ENCODE measurements around the gene ROBO1.

The ROBO1 gene

DNA sequence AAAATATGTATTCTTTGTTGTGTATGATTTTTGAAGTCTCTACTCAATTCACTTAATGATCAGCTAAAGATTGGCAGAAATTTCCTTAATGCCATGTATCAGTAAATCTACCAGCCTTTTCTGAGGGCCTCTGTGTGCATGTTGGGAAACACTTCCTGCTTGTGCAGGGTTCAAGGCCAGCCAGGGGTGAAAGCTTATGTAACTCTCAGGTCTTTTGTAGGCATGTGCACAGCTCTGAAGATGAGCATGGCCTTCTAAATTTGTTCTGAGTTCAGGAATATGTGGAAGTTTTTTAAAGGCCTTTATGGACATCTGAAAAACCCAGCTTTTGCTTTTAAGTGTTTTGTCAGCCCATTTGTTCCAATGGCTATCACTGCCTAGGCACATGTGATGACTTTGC, 82.7 kb downstream of the ROBO1 start:
- H3K9ac ChIP-seq (ENCODE audit: low read length), result no peak overlapping the region

DNA sequence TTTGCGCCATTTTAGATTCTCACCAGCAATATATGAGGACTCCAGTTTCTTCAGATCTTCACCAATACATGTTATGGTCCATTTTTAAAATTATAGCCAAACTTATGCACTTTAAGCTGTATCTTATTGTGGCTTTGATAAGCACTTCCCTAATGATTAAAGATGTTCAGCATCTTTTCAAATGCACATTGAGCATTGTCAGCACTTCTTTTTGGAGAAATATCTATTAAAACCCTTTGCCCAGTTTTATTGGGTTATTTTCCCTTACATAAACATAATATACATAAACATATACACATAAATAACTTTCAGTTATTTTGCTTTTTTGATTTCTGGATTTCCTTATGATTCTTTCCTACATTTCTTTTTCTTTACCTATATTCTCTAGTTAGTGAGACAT, 83.8 kb downstream of the ROBO1 start:
- Histone ChIP-seq H3K36me3 (ENCODE audit: low read length) (no peaks in the 10 kb centered on the region), H3K9me3 (ENCODE audit: insufficient read depth, low read length) (0 out of 2 replicates have a peak, but pooled peaks cover 5% of the 10 kb centered on the region), H3K4me3 (ENCODE audit: insufficient read depth, low read length, poor library complexity, severe bottlenecking) (no peak overlapping the region), H3K79me2 (ENCODE audit: insufficient read depth, low read length) (no peaks in the 10 kb centered on the region), H4K20me1 (ENCODE audit: low read depth, low read length) (no peaks in the 10 kb centered on the region), H3K4me2 (ENCODE audit: low read depth, low read length, poor library complexity, severe bottlenecking) (no peak overlapping the region), H3K27ac (ENCODE audit: low read depth, low read length) (no peak overlapping the region), H3F3A (ENCODE audit: insufficient read depth) (no peaks in the 10 kb centered on the region), H3K27me3 (ENCODE audit: low read length) (no peaks in the 10 kb centered on the region), H2AFZ (ENCODE audit: low read depth, low read length, severe bottlenecking) (no peak overlapping the region), H3K9ac (ENCODE audit: low read length) (no peak overlapping the region), H3K9me2 (replicated peaks; ENCODE audit: insufficient read depth, low read length) (0 out of 2 replicates have a peak, but pooled peaks cover 3% of the 10 kb centered on the region)
- TF ChIP-seq, protein P1, sequence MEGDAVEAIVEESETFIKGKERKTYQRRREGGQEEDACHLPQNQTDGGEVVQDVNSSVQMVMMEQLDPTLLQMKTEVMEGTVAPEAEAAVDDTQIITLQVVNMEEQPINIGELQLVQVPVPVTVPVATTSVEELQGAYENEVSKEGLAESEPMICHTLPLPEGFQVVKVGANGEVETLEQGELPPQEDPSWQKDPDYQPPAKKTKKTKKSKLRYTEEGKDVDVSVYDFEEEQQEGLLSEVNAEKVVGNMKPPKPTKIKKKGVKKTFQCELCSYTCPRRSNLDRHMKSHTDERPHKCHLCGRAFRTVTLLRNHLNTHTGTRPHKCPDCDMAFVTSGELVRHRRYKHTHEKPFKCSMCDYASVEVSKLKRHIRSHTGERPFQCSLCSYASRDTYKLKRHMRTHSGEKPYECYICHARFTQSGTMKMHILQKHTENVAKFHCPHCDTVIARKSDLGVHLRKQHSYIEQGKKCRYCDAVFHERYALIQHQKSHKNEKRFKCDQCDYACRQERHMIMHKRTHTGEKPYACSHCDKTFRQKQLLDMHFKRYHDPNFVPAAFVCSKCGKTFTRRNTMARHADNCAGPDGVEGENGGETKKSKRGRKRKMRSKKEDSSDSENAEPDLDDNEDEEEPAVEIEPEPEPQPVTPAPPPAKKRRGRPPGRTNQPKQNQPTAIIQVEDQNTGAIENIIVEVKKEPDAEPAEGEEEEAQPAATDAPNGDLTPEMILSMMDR (IDR thresholded peaks at IDR 0.05; ENCODE audit: insufficient read depth, low read length, poor library complexity, severe bottlenecking), result no peak
- no peak for TF ChIP-seq EZH2phosphoT487 (conservative IDR thresholded peaks at IDR 0.05; ENCODE audit: low read length)

More for the DNA sequence above, 82.7 kb downstream of the ROBO1 start:
- no peak overlapping the region for H3K4me3 ChIP-seq (ENCODE audit: insufficient read depth, low read length, poor library complexity, severe bottlenecking)
- no peak overlapping the region for H3K4me2 ChIP-seq (ENCODE audit: low read depth, low read length, poor library complexity, severe bottlenecking)
- no peaks in the 10 kb centered on the region for H4K20me1 ChIP-seq (ENCODE audit: low read depth, low read length)
- no peaks in the 10 kb centered on the region for H3K79me2 ChIP-seq (ENCODE audit: insufficient read depth, low read length)
- 0 out of 2 replicates have a peak, but pooled peaks cover 3% of the 10 kb centered on the region for H3K9me2 ChIP-seq (replicated peaks; ENCODE audit: insufficient read depth, low read length)
- H3K27ac ChIP-seq (ENCODE audit: low read depth, low read length), result no peak overlapping the region
- no peaks in the 10 kb centered on the region for H3K27me3 ChIP-seq (ENCODE audit: low read length)
- 0 out of 2 replicates have a peak, but pooled peaks cover 5% of the 10 kb centered on the region for H3K9me3 ChIP-seq (ENCODE audit: insufficient read depth, low read length)
- H3F3A ChIP-seq (ENCODE audit: insufficient read depth), result no peaks in the 10 kb centered on the region
- H3K36me3 ChIP-seq (ENCODE audit: low read length), result no peaks in the 10 kb centered on the region
- H2AFZ ChIP-seq (ENCODE audit: low read depth, low read length, severe bottlenecking), result no peak overlapping the region
- TF ChIP-seq, protein P1 (IDR thresholded peaks at IDR 0.05; ENCODE audit: insufficient read depth, low read length, poor library complexity, severe bottlenecking), result no peak
- TF ChIP-seq EZH2phosphoT487 (conservative IDR thresholded peaks at IDR 0.05; ENCODE audit: low read length), result no peak

DNA sequence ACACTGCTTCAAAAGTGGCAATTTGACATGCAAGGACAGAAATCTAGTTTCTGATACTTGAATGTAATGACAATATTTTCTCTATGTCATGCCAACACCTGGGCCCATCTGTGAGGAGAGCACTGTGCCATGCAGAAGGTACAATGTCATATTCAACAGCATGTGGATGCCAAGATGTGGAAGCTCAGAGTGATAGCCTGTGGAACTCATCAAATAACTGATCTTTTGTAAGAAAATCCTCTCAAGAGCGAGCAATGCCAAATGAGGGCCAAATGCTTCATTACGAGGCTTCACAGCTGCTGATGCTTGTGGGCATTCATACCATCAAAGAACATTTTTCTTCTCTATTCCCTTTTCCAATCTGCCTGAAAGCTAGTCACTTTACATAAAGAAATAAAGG, 95.1 kb downstream of the ROBO1 start:
- no peaks in the 10 kb centered on the region for H3K36me3 ChIP-seq (ENCODE audit: low read length)
- H3K79me2 ChIP-seq (ENCODE audit: insufficient read depth, low read length), result no peaks in the 10 kb centered on the region
- no peaks in the 10 kb centered on the region for H3K27me3 ChIP-seq (ENCODE audit: low read length)
- no peaks in the 10 kb centered on the region for H4K20me1 ChIP-seq (ENCODE audit: low read depth, low read length)
- H3K27ac ChIP-seq (ENCODE audit: low read depth, low read length), result no peak overlapping the region
- H2AFZ ChIP-seq (ENCODE audit: low read depth, low read length, severe bottlenecking), result no peak overlapping the region
- TF ChIP-seq EZH2phosphoT487 (conservative IDR thresholded peaks at IDR 0.05; ENCODE audit: low read length), result no peak
- TF ChIP-seq, protein P1 (IDR thresholded peaks at IDR 0.05; ENCODE audit: insufficient read depth, low read length, poor library complexity, severe bottlenecking), result no peak
- H3K4me3 ChIP-seq (ENCODE audit: insufficient read depth, low read length, poor library complexity, severe bottlenecking), result no peak overlapping the region
- H3K9me2 ChIP-seq (replicated peaks; ENCODE audit: insufficient read depth, low read length), result no peaks in the 10 kb centered on the region
- H3F3A ChIP-seq (ENCODE audit: insufficient read depth), result no peaks in the 10 kb centered on the region
- H3K9ac ChIP-seq (ENCODE audit: low read length), result no peak overlapping the region
- no peak overlapping the region for H3K4me2 ChIP-seq (ENCODE audit: low read depth, low read length, poor library complexity, severe bottlenecking)
- no peaks in the 10 kb centered on the region for H3K9me3 ChIP-seq (ENCODE audit: insufficient read depth, low read length)
